Stimulated activated CD8-positive, alpha-beta memory T cell treated with anti-CD3 and anti-CD28 coated beads, Interleukin-2, amount 100 ng/mL, for 1 hour (primary cell): ENCODE measurements around the gene HSPA12A.

Experiments used
- DNase-seq, 2 donors: peaks; one replicate each; pipeline ENCODE4 v3.0.0-alpha.2; 2020; ENCODE audit warnings: low read depth in 2 of 2

Gene HSPA12A

DNA sequence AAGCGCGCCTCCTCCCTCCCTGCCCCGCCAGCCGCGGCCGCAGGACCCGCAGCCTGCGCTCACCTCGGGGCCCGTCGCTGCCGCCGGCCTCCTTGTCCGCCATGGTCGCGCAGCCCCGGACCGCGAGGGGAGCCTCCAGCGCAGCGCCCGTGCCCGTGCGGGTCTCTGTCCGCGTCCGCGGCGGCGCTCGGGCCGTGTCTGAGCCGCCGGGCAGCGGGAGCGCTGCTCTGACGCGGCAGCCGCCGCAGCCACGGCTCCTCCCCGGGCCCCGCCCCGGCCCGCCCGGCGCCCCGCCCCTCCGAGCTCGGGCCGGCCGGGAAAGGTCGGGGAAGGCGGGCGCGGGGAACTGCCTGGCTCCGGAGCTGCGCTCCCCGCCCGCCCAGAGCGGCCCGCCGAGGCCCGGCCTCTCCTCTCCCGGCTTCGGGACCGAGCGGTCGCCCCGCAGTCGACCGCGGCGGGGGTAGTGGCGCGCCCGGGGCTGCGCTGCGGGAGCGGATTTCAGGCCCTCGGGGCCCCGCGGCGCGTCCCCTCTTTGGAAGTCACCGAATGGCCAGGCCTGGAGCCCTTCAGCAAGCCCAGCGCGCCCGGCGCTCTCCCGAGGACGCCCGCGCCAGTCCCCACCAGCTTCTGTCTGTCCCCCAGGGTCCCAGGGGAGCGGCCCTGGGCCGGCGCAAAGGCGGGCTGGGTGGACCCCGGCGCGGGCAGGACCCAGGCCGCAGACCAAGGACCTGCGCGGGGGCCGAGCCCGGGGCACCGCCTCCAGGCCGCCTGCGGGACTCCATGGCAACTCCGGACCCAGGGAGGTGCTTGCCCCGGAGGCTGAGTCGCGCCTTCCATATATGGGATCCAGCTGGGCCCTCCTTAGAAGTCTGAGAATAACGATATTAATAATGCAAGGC lies at the start of gene HSPA12A:
TSS of gene HSPA12A (minus strand) at position 200 of the 899 bp plus-strand sequence. CDS start at position 103, 97 bp downstream.
- peak in 1 of 2 donors; percentile 8 for DNase-seq

- DNase-seq = no peak
Measured at GRCh38 chr10:116791241-116791640, 48.9 kb upstream of the HSPA12A start.

DNA sequence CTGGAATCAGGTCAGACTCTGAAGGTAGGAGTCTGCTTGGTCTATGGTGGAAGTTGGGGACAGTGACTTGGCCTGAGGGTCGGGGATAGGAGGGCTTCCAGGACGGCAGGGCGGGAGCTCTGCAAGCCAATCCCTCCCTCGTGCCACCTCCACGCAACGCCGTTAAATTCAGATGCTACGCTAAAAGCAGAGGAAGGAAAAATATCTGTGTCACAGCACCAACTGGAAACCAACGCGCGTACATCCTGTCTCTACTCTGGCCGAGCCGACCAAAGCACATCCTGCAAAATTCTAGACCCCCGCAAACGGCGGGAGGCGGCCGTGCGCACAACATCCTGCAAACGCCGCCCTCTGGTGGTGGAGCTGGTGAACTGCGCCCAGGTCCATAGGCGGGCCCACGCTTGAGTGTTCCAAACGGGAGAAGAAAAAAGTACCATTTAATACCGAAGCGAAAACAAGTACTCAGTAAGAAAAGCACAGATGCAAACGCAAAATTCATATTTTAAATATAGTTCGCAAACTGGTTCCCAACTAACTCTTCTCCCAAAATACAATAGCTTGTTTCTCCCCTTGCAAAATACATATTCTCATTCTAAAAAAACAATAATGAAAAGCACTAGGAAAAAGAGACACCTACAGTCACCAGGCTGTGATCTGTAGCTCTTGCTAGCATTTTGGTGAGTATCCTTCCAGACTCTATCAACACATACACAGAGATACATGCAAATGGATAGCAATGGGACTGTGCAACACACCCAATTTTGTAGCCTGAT lies 45.7 kb upstream of the HSPA12A start:
- DNase-seq = peak; percentile 39 to 59

DNA sequence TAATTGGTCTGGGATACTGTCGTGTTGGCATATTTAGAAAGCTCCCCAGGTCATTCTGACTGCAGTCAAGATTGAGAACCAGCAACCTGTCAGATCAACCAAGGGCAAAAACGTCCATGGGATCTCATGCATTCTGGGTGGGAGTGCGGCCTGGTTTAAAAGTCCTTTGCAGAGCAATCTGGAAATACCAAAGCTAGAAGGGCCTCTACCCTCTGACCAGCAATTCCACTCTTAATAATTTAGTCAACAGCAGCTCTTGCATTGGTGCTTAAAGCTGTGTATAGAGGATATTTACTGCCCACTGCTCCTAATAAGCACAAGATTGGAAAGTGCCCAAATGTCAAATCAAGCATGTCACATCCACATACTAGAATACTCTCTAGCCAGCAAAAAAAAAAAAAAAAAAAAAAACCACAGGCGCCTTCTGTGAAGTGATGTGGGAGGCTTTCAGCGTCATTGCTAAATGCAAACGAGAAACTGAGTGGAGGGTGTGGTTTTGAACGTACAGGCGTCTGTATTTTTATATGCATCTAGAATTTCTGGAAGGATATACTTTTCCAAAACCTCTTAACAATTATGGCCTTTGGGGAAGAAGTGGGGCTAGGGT lies 44.8 kb upstream of the HSPA12A start:
- DNase-seq = no peak

GRCh38 chr10:116785867-116786266 lies 43.5 kb upstream of the HSPA12A start:
- DNase-seq = no peak

GRCh38 chr10:116785282-116785681 lies 42.9 kb upstream of the HSPA12A start:
- no peak for DNase-seq

DNA sequence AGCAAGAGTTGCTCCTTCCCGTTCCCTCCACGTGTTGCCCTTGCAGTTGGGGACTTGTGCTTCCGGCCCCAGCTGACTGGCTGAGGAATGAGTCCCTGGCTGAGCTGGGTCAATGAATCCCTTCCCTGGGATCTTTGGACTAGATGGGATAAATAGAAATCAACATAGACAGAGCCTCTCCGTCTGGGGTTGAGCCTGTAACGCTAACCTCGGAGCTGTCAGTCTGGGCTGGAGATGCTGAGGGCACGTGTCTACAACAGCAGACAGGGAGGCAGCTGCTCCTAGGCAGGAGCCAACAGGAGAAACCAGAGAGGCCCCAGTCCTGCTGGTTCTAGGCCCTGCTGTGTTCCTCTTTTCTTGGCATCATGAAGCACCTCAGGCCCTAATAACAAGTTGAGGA lies 42.3 kb upstream of the HSPA12A start:
- no peak for DNase-seq

DNA sequence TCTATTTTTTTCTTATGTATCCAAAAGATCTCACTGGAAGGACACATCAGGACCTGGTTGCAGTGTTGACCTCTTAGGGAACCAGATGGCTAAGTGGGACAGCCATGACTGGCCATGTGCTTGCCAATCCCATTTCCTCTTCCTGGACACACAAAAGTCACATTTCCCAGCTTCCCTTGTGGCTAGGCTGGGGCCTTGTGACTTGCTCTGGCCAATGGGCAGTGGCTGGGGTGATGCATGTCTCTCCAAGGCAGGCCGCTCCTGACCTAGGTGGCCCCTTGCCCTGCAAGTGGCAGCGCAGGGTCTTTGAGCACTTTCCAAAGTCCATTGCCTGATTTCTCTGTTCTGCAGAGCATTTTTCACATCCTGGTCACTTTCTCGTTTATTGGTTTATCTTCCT lies 41.7 kb upstream of the HSPA12A start:
- no peak for DNase-seq

DNA sequence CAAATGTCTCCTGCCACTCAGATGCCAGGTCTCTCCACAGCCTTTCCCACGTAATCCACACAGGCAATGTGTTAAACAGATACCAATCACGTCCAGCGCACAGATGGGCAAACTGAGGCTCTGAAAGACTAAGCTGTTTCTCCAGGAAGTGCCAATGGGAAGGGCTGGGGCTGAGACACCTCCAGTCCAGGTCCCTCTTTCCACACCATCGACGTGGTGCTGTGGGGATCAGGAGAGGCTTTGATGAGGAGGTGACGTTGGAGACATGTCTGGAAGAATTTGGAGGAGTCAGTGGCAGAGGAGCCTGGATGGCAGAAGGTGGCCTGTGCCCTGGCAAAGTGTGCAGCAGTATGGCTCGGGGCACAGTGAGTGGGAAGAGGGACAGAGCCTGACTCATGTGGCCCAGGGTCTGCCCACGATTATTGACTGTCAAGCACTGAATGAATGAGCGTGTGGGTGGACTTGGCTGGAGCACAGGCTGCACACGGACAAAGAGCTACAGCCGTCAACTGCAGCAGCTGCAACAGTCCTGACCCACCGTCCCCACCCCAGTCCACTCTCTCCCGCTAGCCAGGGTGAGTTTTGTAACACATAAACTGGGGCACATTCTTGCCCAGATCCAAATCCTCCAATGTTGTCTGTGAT lies 40.8 kb upstream of the HSPA12A start:
- DNase-seq = no peak

DNA sequence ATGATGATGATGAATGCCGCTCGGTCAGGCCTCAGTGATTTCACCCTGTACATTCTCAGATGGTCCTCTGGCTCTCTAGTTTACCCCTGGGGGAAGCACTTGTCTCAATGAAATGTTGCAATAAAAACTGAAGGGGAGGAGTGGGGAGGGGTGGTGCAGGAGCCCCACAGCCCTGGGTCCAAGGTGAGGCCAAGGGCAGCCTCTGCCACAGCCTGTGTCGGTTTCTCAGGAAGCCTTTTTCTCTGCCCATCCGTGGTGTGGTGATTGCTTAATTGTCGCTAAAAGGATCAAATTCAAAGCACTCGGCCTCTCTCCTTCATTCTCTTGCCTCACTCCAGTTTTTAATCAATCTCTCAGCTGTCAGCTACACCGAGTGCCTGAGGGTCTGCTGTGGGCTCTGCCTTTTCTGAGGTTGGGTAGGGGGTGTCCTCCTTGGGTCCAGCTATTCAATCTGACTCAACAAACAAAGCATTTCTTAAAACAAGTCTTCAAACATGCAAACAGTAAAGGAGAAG lies 39.1 kb upstream of the HSPA12A start:
- no peak for DNase-seq

- DNase-seq = no peak
Measured at GRCh38 chr10:116780691-116781205, 38.4 kb upstream of the HSPA12A start.

GRCh38 chr10:116779076-116779687 lies 36.8 kb upstream of the HSPA12A start:
- DNase-seq = no peak

- no peak for DNase-seq
Measured at GRCh38 chr10:116777006-116777405, 34.6 kb upstream of the HSPA12A start.

DNA sequence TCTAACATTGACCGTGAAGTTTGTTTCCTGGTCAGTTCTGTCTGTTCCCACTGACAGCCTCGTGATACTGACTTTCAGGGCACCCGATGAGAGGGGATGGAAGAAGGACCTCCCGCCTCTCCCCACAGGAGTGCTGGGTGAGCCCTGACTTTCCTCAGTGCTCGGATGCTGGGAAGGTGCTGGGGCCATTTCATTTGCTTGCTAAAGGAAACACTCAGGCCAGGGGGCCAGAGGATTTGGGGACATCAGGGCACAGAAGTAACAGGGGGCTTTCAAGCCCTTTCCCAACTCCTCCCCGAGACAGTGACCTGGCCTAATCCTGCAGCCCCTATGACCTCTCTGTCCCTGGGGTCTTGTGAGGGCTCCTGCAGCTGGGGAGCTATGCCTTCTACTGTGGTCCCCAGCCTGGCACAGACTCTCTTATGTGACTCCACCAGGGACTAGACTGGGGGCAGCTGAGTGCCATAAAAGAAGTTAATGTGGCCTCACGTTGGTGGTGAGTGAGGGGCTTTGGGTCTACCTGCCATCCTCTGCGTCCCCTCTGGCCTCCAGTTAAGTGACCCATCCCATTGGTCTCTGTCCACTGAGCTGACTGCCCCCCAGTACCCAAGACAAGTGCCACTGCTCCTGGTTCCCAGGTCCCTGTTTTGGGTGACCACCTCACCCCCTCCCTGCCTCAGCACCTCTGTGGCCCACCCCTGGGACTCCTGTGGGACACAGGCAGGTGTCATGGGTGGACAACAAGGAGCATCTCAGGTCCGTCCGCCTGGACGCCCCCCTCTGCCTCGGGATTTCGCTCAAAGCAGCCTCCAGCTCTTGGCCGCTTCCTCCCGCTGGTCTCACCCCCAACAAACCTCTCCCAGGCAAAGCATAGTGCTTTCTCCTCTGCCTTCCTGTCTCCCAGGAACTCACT lies 33.4 kb upstream of the HSPA12A start:
- DNase-seq = no peak

DNA sequence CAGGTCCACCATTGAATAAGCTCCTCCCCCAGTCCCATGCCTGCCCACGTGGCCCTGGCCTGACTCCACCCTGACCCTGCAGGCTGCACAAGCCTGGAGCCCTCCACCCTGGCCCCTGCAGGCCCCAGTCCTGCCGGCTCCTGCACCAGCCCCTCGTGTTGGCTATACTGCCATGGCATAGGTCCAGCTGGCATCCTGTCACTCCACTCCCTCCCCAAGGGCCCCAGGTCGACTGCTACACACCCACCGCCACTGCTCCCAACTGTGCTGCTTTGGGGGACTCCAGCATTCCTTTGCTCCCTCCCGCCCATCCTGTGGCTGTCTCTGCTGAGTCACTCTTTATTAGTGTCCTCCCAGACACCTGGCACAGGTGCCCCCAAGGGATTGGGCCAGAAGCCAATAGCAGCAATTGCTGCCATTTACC lies 32.4 kb upstream of the HSPA12A start:
- no peak for DNase-seq

- no peak for DNase-seq
Measured at GRCh38 chr10:116772909-116773705, 30.7 kb upstream of the HSPA12A start.

GRCh38 chr10:116771959-116772585 lies 29.7 kb upstream of the HSPA12A start:
- DNase-seq = no peak

- DNase-seq = no peak
Measured at GRCh38 chr10:116771101-116771958, 29.0 kb upstream of the HSPA12A start.
